K562 (cell line): ENCODE results near the gene DSCAM. TPM values are rescaled to one million over a fixed set of nuclear protein-coding genes. Genes with fewer than 3 reads are reported as not detected.

ENCODE experiments used
- ATAC-seq: fragments of 200-7000 bp; cut with Tn5 transposase; 3 replicates; pipeline ENCODE4 v1.9.1; 2020; ENCODE audit warnings: moderate library complexity
- BruUV-seq: library from RNA; stranded (reverse); fragments of 400-500 nt; replicated peaks from 2 replicates; lab custom pipeline; 2021; lab: Mats Ljungman, UMichigan
- CTCF ChIA-PET: fragments of 300-600 bp; formaldehyde crosslinking; extraction: SDS; loops from one replicate; lab custom pipeline; 2021; ENCODE audit warnings: low intra/inter-chr PET ratio; lab: Yijun Ruan, JAX
- POLR2A ChIA-PET: fragments of 300-600, 350-650 bp; sonication (Branson Sonifier 250); formaldehyde crosslinking; extraction: SDS; loops from one replicate; lab custom pipeline; 2021; ENCODE audit warnings: antibody characterized with exemption, inconsistent platforms; lab: Yijun Ruan, JAX
- DNase-seq, 4 experiments: peaks; one replicate each; pipeline versions ENCODE4 v3.0.0 to v3.0.0-alpha.2; 2011 to 2018; ENCODE audit warnings: low spot score in 3 of 4, mixed read lengths in 3 of 4; ENCODE audit errors: extremely low read depth in 1 of 4
- FAIRE-seq: peaks from 2 replicates; lab custom pipeline; 2011; peaks lifted over from hg19 to GRCh38; lab: Jason Lieb, UNC
- H2AFZ ChIP-seq: 2 replicates; pipeline ENCODE4 v1.6.0; 2011; ENCODE audit warnings: low read depth, low read length, control low read depth, inconsistent platforms
- H3K27ac ChIP-seq: fragments of 200-600 bp; 3 replicates; pipeline ENCODE4 v1.8.0; 2011; ENCODE audit warnings: low read depth, mild to moderate bottlenecking, control low read depth, inconsistent platforms, low read length, moderate library complexity, mixed read lengths; ENCODE audit errors: extremely low read depth
- H3K27me3 ChIP-seq, 2 experiments: fragments of 300-600 bp in 1 of 2; 2 replicates in 1 of 2; 3 replicates in 1 of 2; pipeline versions ENCODE4 v1.6.0 to v1.8.0; 2011; ENCODE audit warnings: inconsistent platforms in 2 of 2, low read length in 2 of 2, mild to moderate bottlenecking in 1 of 2, mixed read lengths in 1 of 2, moderate library complexity in 1 of 2; ENCODE audit not compliant: control insufficient read depth in 2 of 2, insufficient read depth in 2 of 2
- H3K36me3 ChIP-seq: fragments of 300-600 bp; 3 replicates; pipeline ENCODE4 v1.8.0; 2011; ENCODE audit warnings: mild to moderate bottlenecking, low read length, inconsistent platforms; ENCODE audit not compliant: control insufficient read depth, insufficient read depth
- H3K4me1 ChIP-seq, 2 experiments: fragments of 200-600 bp in 1 of 2; replicated peaks in 1 of 2; 2 replicates in 1 of 2; 3 replicates in 1 of 2; pipeline versions ENCODE4 v1.5.1 to v1.8.0; 2011; ENCODE audit warnings: inconsistent platforms in 2 of 2, low read length in 2 of 2, mild to moderate bottlenecking in 1 of 2, mixed read lengths in 1 of 2, moderate library complexity in 1 of 2; ENCODE audit not compliant: control insufficient read depth in 2 of 2, insufficient read depth in 2 of 2
- H3K4me2 ChIP-seq: 2 replicates; pipeline ENCODE4 v1.6.1; 2011; ENCODE audit warnings: low read length, control low read depth, inconsistent platforms, mixed read lengths; ENCODE audit not compliant: insufficient read depth
- H3K4me3 ChIP-seq: fragments of 200-600 bp; sonication (generic), shearing (Covaris generic); 2 replicates; pipeline ENCODE4 v1.5.1; 2016; ENCODE audit warnings: control low read depth, inconsistent platforms
- H3K79me2 ChIP-seq: fragments of 200-600 bp; 3 replicates; pipeline ENCODE4 v1.8.0; 2011; ENCODE audit warnings: low read length, inconsistent platforms; ENCODE audit not compliant: control insufficient read depth, insufficient read depth
- H3K9ac ChIP-seq, 2 experiments: 2 replicates each; pipeline versions ENCODE4 v1.6.0 to v1.6.1; 2011; ENCODE audit warnings: low read depth in 2 of 2, low read length in 2 of 2, control low read depth in 1 of 2, inconsistent platforms in 1 of 2, mild to moderate bottlenecking in 1 of 2, mixed read lengths in 1 of 2; ENCODE audit not compliant: insufficient read depth in 1 of 2
- H3K9me1 ChIP-seq: one replicate; pipeline ENCODE4 v1.6.0; 2011; ENCODE audit warnings: inconsistent platforms, mild to moderate bottlenecking, low read length, moderate library complexity; ENCODE audit not compliant: control insufficient read depth, insufficient read depth
- H3K9me3 ChIP-seq: replicated peaks from 2 replicates; pipeline ENCODE4 v1.5.1; 2011; ENCODE audit warnings: low read depth, low read length, inconsistent platforms; ENCODE audit not compliant: control insufficient read depth, insufficient read depth
- H4K20me1 ChIP-seq: replicated peaks from 2 replicates; pipeline ENCODE4 v1.6.1; 2011; ENCODE audit warnings: low read length, inconsistent platforms, mixed read lengths; ENCODE audit not compliant: control insufficient read depth, insufficient read depth
- HDAC8 ChIP-seq: fragments of 450-650 bp; IDR thresholded peaks from 2 replicates; pipeline ENCODE4 v1.6.1; 2016; ENCODE audit warnings: mild to moderate bottlenecking, missing genetic modification characterization, moderate library complexity, missing compliant biosample characterization
- L3MBTL2 ChIP-seq: fragments of 450-650 bp; IDR thresholded peaks from 2 replicates; pipeline ENCODE4 v1.6.1; 2016; ENCODE audit warnings: mild to moderate bottlenecking, moderate library complexity
- PHF21A ChIP-seq: fragments of 450-650 bp; IDR thresholded peaks from 2 replicates; pipeline ENCODE4 v1.6.1; 2017; ENCODE audit warnings: low read depth, borderline replicate concordance
- RBM15 ChIP-seq: fragments of 200-400 bp; formaldehyde crosslinking; IDR thresholded peaks from 2 replicates; pipeline ENCODE4 v1.6.1; 2018; ENCODE audit warnings: mild to moderate bottlenecking, low read length, moderate library complexity; ENCODE audit not compliant: insufficient read depth
- WGBS: fragments of 100-300 bp; shearing (Covaris generic); methylation state at CpG from one replicate; pipeline ENCODE4 v1.1.6; 2016; ENCODE audit warnings: low coverage, mixed read lengths; ENCODE audit not compliant: insufficient coverage; ENCODE audit errors: missing lambda C conversion rate; 5-methylcytosine and 5-hydroxymethylcytosine counted together
- in situ Hi-C: fragments of 300-500 bp; cut with MboI; formaldehyde crosslinking; loops from 4 replicates; pipeline ENCODE4 v1.15.0; 2018; ENCODE audit warnings: inconsistent platforms, mixed read lengths
- intact Hi-C: fragments of 100-400 bp; cut with micrococcal nuclease; formaldehyde crosslinking; loops from 2 replicates; pipeline ENCODE4 v1.14.2; 2022
- polyA plus RNA-seq, 8 experiments: library from polyadenylated mRNA; depleted of rRNA in 4 of 8; stranded (reverse) in 5 of 8; unstranded in 3 of 8; fragments of >200 nt; fragmentation: Nextera tagmentation in 2 of 8; fragmentation: Illumina TruSeq in 1 of 8; extraction: Ambion mirVana in 2 of 8; extraction: Trizol in 1 of 8; gene quantifications; 2 replicates each; pipeline versions ENCODE4 v1.2.1 to v1.2.3, GENCODE V29; 2011 to 2014; ENCODE audit warnings: inconsistent platforms in 1 of 8, missing spikeins in 1 of 8
- total RNA-seq, 7 experiments: library from RNA; depleted of rRNA in 6 of 7; stranded (reverse); fragments of >200 nt in 6 of 7; fragmentation: Illumina TruSeq in 2 of 7; extraction: Trizol in 2 of 7; gene quantifications; 2 replicates each; pipeline versions ENCODE4 v1.2.1 to v1.2.3, GENCODE V29; 2011 to 2021; ENCODE audit warnings: low replicate concordance in 1 of 7
- TF ChIP-seq, protein P1 (sequence below): IDR thresholded peaks from 2 replicates; pipeline ENCODE4 v1.6.1; 2011; ENCODE audit warnings: borderline replicate concordance, low read depth, mild to moderate bottlenecking, moderate library complexity, low read length; ENCODE audit not compliant: insufficient read depth, poor library complexity, severe bottlenecking
- TF ChIP-seq, protein P2 (sequence below), 2 experiments: fragments of 200-800 bp in 1 of 2; sonication (Bioruptor generic) in 1 of 2; sonication (generic) in 1 of 2; formaldehyde crosslinking in 1 of 2; IDR thresholded peaks in 1 of 2; conservative IDR thresholded peaks in 1 of 2; 2 replicates each; pipeline versions ENCODE4 v1.5.0 to v1.6.1; 2016 to 2020; ENCODE audit warnings: missing compliant biosample characterization in 1 of 2, missing genetic modification characterization in 1 of 2, missing genetic modification reagents in 1 of 2

The DSCAM gene
- total and polyA plus RNA-seq, 9 of the 15 experiments (the other 6 are each of a cell fraction or from before 2014, with no cell fraction given): not detected

DNA sequence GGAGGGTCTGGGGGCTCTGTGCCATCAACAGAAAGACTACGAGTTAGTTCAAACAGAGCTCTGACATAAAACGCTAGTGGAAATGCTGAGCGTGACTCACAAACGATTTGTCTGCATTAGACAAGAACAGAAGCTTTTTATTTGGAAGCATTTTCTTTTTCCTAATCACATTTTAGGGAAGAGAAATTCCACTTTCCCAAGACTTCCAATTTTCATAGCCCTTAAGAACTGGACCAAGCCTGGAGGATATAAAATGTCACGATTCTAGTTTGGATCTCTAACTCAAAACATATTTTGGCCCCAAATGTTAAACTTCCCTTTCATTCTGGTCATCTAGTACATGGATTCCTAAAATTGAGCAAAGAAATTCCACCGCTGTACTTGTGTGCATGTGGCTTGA lies 659.7 kb downstream of the DSCAM start:
- no peaks in the 10 kb centered on the region for H3K79me2 ChIP-seq
- in situ Hi-C loops (no loop called here), intact Hi-C loops (no loop called here)
- 2% methylated on average over 6 of the region's 6 CpGs for WGBS
- H3K4me3 ChIP-seq: no peak overlapping the region
- H3K9me3 ChIP-seq: no peaks in the 10 kb centered on the region; the same call in 1 of the 2 replicates
- FAIRE-seq: no peak
- no TSS peak for BruUV-seq
- no peaks in the 10 kb centered on the region for H4K20me1 ChIP-seq
- no peaks in the 10 kb centered on the region for H3K4me1 ChIP-seq
- H3K36me3 ChIP-seq: no peaks in the 10 kb centered on the region
- DNase-seq: no peak
- ATAC-seq: no peak
- no peak overlapping the region for H3K4me2 ChIP-seq
- TF ChIP-seq PHF21A (no peak), RBM15 (no peak), HDAC8 (tag) (no peak), L3MBTL2 (no peak)
- TF ChIP-seq, protein P1, sequence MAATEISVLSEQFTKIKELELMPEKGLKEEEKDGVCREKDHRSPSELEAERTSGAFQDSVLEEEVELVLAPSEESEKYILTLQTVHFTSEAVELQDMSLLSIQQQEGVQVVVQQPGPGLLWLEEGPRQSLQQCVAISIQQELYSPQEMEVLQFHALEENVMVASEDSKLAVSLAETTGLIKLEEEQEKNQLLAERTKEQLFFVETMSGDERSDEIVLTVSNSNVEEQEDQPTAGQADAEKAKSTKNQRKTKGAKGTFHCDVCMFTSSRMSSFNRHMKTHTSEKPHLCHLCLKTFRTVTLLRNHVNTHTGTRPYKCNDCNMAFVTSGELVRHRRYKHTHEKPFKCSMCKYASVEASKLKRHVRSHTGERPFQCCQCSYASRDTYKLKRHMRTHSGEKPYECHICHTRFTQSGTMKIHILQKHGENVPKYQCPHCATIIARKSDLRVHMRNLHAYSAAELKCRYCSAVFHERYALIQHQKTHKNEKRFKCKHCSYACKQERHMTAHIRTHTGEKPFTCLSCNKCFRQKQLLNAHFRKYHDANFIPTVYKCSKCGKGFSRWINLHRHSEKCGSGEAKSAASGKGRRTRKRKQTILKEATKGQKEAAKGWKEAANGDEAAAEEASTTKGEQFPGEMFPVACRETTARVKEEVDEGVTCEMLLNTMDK: no peak
- TF ChIP-seq, protein P2, sequence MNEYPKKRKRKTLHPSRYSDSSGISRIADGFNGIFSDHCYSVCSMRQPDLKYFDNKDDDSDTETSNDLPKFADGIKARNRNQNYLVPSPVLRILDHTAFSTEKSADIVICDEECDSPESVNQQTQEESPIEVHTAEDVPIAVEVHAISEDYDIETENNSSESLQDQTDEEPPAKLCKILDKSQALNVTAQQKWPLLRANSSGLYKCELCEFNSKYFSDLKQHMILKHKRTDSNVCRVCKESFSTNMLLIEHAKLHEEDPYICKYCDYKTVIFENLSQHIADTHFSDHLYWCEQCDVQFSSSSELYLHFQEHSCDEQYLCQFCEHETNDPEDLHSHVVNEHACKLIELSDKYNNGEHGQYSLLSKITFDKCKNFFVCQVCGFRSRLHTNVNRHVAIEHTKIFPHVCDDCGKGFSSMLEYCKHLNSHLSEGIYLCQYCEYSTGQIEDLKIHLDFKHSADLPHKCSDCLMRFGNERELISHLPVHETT (CRISPR knock-in tag; conservative IDR thresholded peaks at IDR 0.05 in 1 of 2, IDR thresholded peaks at IDR 0.05 in 1 of 2): no peak
- no peak overlapping the region for H3K27ac ChIP-seq
- no peaks in the 10 kb centered on the region for H3K27me3 ChIP-seq
- H2AFZ ChIP-seq: no peak overlapping the region
- CTCF ChIA-PET: no interaction called here
- H3K9me1 ChIP-seq: no peaks in the 10 kb centered on the region
- H3K9ac ChIP-seq: no peak overlapping the region
- POLR2A ChIA-PET: no interaction called here
